ENCODE data around the gene GPR27. TPM values are rescaled to one million over a fixed set of nuclear protein-coding genes. Genes with fewer than 3 reads are reported as not detected.

GPR27 gene
- total RNA-seq, 2 donors from 2014 or later = 0.98 to 1.9 TPM

- DNase-seq (ENCODE audit: low spot score) = no peak
- H3K9me3 ChIP-seq = no peaks in the 10 kb centered on the region
- H3K4me1 ChIP-seq = no peaks in the 10 kb centered on the region
- H3K27me3 ChIP-seq = no peaks in the 10 kb centered on the region
- H3K4me3 ChIP-seq = no peak overlapping the region
- no peaks in the 10 kb centered on the region for H3K36me3 ChIP-seq
- no peak overlapping the region for H3K27ac ChIP-seq
- TF ChIP-seq CTCF (IDR thresholded peaks at IDR 0.05) = no peak
Observed at GRCh38 chr3:71791634-71792033, 38.0 kb downstream of the GPR27 start.

GRCh38 chr3:71796290-71796689, 42.6 kb downstream of the GPR27 start:
- no peaks in the 10 kb centered on the region for H3K36me3 ChIP-seq
- H3K4me1 ChIP-seq = no peaks in the 10 kb centered on the region
- no peaks in the 10 kb centered on the region for H3K27me3 ChIP-seq
- H3K9me3 ChIP-seq = no peaks in the 10 kb centered on the region
- no peak for TF ChIP-seq CTCF (IDR thresholded peaks at IDR 0.05)
- no peak overlapping the region for H3K27ac ChIP-seq
- DNase-seq (ENCODE audit: low spot score) = no peak
- no peak overlapping the region for H3K4me3 ChIP-seq

- Histone ChIP-seq H3K27ac (no peak overlapping the region), H3K4me3 (no peak overlapping the region), H3K4me1 (no peaks in the 10 kb centered on the region), H3K27me3 (no peaks in the 10 kb centered on the region), H3K9me3 (no peaks in the 10 kb centered on the region), H3K36me3 (no peaks in the 10 kb centered on the region)
- no peak for TF ChIP-seq CTCF (IDR thresholded peaks at IDR 0.05)
- no peak for DNase-seq (ENCODE audit: low spot score)
Observed at GRCh38 chr3:71797455-71797854, 43.8 kb downstream of the GPR27 start.

GRCh38 chr3:71800023-71800422, 46.4 kb downstream of the GPR27 start:
- DNase-seq (ENCODE audit: low spot score) = no peak
- Histone ChIP-seq H3K9me3 (no peaks in the 10 kb centered on the region), H3K27ac (no peak overlapping the region), H3K36me3 (no peaks in the 10 kb centered on the region), H3K4me3 (no peak overlapping the region), H3K27me3 (no peaks in the 10 kb centered on the region), H3K4me1 (no peaks in the 10 kb centered on the region)
- TF ChIP-seq CTCF (IDR thresholded peaks at IDR 0.05) = no peak

GRCh38 chr3:71801986-71802385, 48.3 kb downstream of the GPR27 start:
- no peak for DNase-seq (ENCODE audit: low spot score)
- no peaks in the 10 kb centered on the region for H3K9me3 ChIP-seq
- no peaks in the 10 kb centered on the region for H3K27me3 ChIP-seq
- no peaks in the 10 kb centered on the region for H3K36me3 ChIP-seq
- no peaks in the 10 kb centered on the region for H3K4me1 ChIP-seq
- H3K27ac ChIP-seq = no peak overlapping the region
- H3K4me3 ChIP-seq = no peak overlapping the region
- no peak for TF ChIP-seq CTCF (IDR thresholded peaks at IDR 0.05)

GRCh38 chr3:71803248-71803647, 49.6 kb downstream of the GPR27 start:
- H3K9me3 ChIP-seq = no peaks in the 10 kb centered on the region
- no peak overlapping the region for H3K4me3 ChIP-seq
- DNase-seq (ENCODE audit: low spot score) = no peak
- no peaks in the 10 kb centered on the region for H3K36me3 ChIP-seq
- no peaks in the 10 kb centered on the region for H3K4me1 ChIP-seq
- no peak overlapping the region for H3K27ac ChIP-seq
- TF ChIP-seq CTCF (IDR thresholded peaks at IDR 0.05) = no peak
- H3K27me3 ChIP-seq = no peaks in the 10 kb centered on the region

Data from right atrium auricular region (tissue), 2 donors.